Mucosa of rectum (tissue), 2 donors: ENCODE measurements around the gene CGNL1.

Experiments
- H3K27ac ChIP-seq, 2 donors: one replicate each; pipeline ENCODE4 v1.7.0; 2013; ENCODE audit warnings: inconsistent platforms in 2 of 2, low read depth in 2 of 2, low read length in 2 of 2
- H3K27me3 ChIP-seq, 2 donors: one replicate each; pipeline ENCODE4 v1.7.0; 2013; ENCODE audit warnings: low read length in 2 of 2; ENCODE audit not compliant: control insufficient read depth in 2 of 2, insufficient read depth in 2 of 2
- H3K36me3 ChIP-seq, 2 donors: one replicate each; pipeline ENCODE4 v1.7.0; 2013; ENCODE audit warnings: low read length in 2 of 2; ENCODE audit not compliant: control insufficient read depth in 2 of 2, insufficient read depth in 2 of 2
- H3K4me1 ChIP-seq, 2 donors: one replicate each; pipeline ENCODE4 v1.7.0; 2013; ENCODE audit warnings: low read length in 2 of 2, mild to moderate bottlenecking in 1 of 2; ENCODE audit not compliant: control insufficient read depth in 2 of 2, insufficient read depth in 2 of 2
- H3K4me3 ChIP-seq, 2 donors: one replicate each; pipeline ENCODE4 v1.7.0; 2013; ENCODE audit warnings: low read length in 2 of 2
- H3K9ac ChIP-seq, 2 donors: one replicate each; pipeline ENCODE4 v1.7.0; 2013; ENCODE audit warnings: low read length in 2 of 2, low read depth in 1 of 2, mild to moderate bottlenecking in 1 of 2
- H3K9me3 ChIP-seq, 2 donors: one replicate each; pipeline ENCODE4 v1.7.0; 2013; ENCODE audit warnings: low read length in 2 of 2; ENCODE audit not compliant: control insufficient read depth in 2 of 2
- donor health status: healthy.
- donor health status: Normal muscosa, but diverticular disease.

The CGNL1 gene

DNA sequence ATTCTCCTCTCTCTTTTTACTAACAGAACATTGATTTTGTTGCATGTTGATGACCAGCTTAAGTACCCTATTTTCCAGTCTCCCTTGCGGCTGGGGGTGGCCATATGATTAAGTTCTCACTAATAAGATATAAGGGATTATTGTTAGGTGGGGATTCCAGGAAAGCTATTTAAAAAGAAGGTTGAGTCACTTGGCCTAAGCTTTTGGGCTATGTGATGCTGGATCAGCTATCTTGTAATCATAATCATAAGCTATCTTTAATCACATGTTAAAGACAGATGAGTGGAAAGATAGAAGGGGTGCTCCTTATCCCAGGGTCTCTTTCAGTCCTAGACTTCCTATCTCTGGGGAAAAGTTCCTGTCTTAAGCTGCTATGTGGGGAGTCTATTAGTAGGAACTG is 59.9 kb downstream of the CGNL1 start:
- no peaks in the 10 kb centered on the region for H3K9me3 ChIP-seq
- no peak overlapping the region for H3K27ac ChIP-seq
- H3K4me1 ChIP-seq, result no peaks in the 10 kb centered on the region
- no peak overlapping the region for H3K9ac ChIP-seq
- no peak overlapping the region for H3K4me3 ChIP-seq
- H3K36me3 ChIP-seq, result no peaks in the 10 kb centered on the region
- H3K27me3 ChIP-seq, result no peaks in the 10 kb centered on the region

DNA sequence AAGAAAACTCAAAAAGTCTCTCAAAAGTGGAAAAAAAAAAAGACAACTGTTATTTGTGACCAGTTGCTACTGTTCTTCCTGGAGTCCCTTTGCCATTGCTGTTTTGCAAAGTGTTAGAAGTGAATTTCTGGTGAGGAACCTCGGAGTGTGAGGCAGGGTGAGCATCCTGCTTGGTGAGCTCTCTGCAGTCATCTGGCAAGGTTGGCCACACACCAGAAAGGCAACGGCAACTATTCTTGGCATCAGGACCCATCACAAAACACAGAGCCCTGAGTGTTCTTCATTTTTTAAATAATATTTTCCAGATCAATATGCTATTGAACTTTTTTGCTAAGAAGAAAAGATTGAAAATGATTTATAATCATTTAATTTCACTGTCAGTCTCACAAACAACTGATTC is 60.7 kb downstream of the CGNL1 start:
- Histone ChIP-seq H3K27me3 (no peaks in the 10 kb centered on the region), H3K9ac (no peak overlapping the region), H3K4me3 (no peak overlapping the region), H3K4me1 (no peaks in the 10 kb centered on the region), H3K27ac (no peak overlapping the region), H3K36me3 (no peaks in the 10 kb centered on the region), H3K9me3 (no peaks in the 10 kb centered on the region)

DNA sequence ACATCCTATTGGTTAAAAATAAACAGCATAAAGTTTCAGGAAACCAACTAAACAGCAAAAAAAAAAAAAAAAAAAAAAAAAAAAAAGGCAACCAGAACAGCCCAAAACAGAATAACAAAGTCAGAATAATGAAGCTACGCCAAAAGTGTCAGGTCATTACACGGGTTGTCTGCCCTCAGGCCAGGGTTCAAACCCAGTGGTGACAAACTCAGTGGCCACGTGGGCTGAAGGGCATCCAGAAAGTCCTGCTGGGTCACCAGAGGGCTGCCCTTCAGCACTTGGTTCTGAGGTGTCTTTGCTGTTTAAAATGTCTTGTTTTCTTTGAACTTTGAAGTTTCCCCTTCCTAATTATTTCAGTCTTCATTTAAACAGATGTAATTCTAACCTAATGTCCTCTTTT is 61.3 kb downstream of the CGNL1 start:
- Histone ChIP-seq H3K4me3 (no peak overlapping the region), H3K27ac (no peak overlapping the region), H3K4me1 (no peaks in the 10 kb centered on the region), H3K9ac (no peak overlapping the region), H3K36me3 (no peaks in the 10 kb centered on the region), H3K27me3 (no peaks in the 10 kb centered on the region), H3K9me3 (no peaks in the 10 kb centered on the region)

DNA sequence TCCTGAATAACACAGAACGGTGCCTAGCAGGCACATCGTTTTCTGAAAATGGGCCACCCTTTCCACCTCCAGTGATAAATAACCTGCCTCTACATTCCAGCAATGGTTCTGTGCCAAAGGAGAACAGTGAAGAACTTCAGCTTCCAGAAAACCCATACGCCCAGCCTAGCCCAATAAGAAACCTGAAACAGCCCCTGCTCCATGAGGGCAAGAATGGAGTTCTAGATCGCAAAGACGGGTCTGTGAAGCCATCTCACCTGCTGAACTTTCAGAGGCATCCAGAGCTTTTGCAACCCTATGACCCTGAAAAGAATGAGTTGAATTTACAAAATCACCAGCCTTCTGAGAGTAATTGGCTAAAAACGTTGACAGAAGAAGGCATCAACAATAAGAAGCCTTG is 61.9 kb downstream of the CGNL1 start:
- no peaks in the 10 kb centered on the region for H3K4me1 ChIP-seq
- no peak overlapping the region for H3K27ac ChIP-seq
- H3K4me3 ChIP-seq, result no peak overlapping the region
- H3K9me3 ChIP-seq, result no peaks in the 10 kb centered on the region
- H3K27me3 ChIP-seq, result no peaks in the 10 kb centered on the region
- no peaks in the 10 kb centered on the region for H3K36me3 ChIP-seq
- no peak overlapping the region for H3K9ac ChIP-seq

DNA sequence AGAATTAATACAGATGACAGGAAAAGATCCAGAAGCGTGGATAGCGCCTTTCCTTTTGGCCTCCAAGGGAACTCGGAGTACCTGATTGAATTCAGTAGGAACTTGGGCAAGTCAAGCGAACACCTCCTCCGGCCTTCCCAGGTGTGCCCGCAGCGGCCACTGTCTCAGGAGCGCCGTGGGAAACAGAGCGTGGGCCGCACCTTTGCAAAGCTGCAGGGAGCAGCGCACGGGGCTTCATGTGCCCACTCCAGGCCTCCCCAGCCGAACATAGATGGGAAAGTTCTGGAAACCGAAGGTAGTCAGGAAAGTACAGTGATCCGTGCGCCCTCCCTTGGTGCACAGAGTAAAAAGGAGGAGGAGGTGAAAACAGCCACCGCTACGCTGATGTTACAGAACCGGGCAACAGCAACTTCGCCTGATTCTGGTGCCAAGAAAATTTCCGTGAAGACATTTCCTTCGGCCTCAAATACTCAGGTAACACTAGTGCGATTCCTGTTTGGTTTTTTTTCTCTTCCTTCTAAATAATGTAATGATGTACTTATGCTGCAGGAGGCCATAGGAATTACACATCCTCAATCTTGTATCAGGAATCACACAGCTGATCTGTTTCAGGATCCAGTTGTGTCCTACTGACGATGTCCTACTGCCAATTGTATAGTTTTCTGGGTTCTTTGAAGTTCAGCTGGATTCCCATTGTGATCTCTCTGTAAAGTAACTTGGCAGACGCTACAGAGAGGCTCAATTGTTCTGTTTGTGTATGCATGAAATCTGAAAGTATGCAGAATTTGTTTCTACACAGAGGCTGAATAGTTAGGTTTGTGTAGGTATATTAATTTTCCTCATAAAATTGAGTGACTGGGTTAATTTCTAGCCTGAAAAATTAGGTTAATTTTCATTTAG is 63.1 kb downstream of the CGNL1 start:
- Histone ChIP-seq H3K9ac (no peak overlapping the region), H3K27me3 (no peaks in the 10 kb centered on the region), H3K9me3 (no peaks in the 10 kb centered on the region), H3K4me3 (no peak overlapping the region), H3K36me3 (no peaks in the 10 kb centered on the region), H3K27ac (no peak overlapping the region), H3K4me1 (no peaks in the 10 kb centered on the region)

DNA sequence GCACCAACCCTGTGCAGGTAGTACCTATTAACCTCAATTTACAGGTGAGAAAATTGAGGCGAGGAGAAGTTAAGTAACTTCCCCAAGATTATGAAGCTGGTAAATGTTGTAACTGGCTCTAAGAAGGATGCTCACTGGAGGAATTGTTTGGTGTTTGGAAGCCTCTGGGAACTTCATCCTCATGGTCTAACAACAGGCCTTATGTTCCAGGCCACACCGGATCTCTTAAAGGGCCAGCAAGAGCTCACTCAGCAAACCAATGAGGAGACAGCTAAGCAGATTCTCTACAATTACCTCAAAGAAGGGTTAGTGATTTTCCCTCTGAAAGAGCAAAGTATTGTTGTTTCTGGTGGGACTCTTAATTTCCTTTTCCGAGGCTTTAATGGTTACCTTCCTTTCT is 63.9 kb downstream of the CGNL1 start:
- Histone ChIP-seq H3K36me3 (no peaks in the 10 kb centered on the region), H3K4me3 (no peak overlapping the region), H3K4me1 (no peaks in the 10 kb centered on the region), H3K9ac (no peak overlapping the region), H3K27me3 (no peaks in the 10 kb centered on the region), H3K27ac (no peak overlapping the region), H3K9me3 (no peaks in the 10 kb centered on the region)

DNA sequence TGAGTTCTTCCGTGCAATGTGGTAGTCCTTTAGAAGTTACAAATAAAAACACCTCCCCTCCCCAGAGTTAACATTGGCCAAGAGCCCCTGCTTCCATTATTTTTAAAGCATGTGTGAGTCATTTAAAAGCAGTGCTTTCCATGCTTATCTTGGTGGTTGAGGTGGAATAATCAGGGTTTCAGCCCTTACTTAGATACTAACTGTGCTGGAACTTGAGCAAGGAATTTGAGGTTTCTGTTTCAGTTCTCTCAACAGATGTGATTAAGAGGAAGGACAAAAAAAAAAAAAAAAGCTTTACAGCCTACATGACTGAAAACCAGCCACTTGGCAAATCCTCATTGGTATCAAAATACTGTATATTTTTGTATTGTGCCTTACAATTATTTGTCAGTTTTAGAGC is 64.5 kb downstream of the CGNL1 start:
- no peaks in the 10 kb centered on the region for H3K27me3 ChIP-seq
- no peaks in the 10 kb centered on the region for H3K9me3 ChIP-seq
- H3K4me1 ChIP-seq, result no peaks in the 10 kb centered on the region
- H3K27ac ChIP-seq, result no peak overlapping the region
- no peak overlapping the region for H3K4me3 ChIP-seq
- H3K36me3 ChIP-seq, result no peaks in the 10 kb centered on the region
- no peak overlapping the region for H3K9ac ChIP-seq

DNA sequence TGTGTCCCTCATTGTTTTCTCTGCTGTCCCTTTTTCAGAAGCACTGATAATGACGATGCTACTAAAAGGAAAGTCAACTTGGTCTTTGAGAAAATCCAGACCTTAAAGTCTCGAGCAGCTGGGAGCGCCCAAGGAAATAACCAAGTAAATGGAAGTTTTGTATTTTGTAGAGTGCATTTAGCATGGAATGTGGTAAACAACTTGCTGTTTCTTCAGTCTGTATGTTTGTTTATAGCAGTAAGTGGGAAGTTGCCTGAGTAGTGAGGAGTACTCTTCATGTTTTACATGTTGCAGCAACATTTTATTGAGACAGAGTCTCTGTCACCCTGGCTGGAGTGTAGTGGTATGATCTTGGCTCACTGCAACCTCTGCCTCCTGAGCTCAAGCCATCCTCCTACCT is 66.0 kb downstream of the CGNL1 start:
- no peaks in the 10 kb centered on the region for H3K4me1 ChIP-seq
- H3K27me3 ChIP-seq, result no peaks in the 10 kb centered on the region
- no peaks in the 10 kb centered on the region for H3K36me3 ChIP-seq
- no peaks in the 10 kb centered on the region for H3K9me3 ChIP-seq
- no peak overlapping the region for H3K9ac ChIP-seq
- H3K4me3 ChIP-seq, result no peak overlapping the region
- no peak overlapping the region for H3K27ac ChIP-seq

DNA sequence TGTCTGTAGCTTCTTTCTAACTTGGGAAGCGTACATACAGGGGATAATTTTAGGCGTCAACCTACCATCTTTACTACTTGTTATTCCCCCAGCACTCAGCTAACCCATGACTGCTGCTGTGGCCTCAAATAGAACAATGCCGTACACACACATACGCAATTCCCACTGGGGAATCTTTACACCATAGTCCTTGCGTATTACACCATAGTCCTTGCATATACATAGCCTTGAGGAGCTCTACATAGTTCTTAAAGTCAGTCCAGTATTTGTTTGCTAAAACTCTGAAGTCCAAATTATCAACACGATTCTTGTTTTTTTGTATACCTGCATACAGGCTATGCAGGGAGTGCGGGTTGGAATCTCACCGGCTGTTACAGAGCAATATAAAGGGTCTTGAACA is 67.2 kb downstream of the CGNL1 start:
- H3K9me3 ChIP-seq, result no peaks in the 10 kb centered on the region
- H3K4me3 ChIP-seq, result no peak overlapping the region
- H3K4me1 ChIP-seq, result no peaks in the 10 kb centered on the region

DNA sequence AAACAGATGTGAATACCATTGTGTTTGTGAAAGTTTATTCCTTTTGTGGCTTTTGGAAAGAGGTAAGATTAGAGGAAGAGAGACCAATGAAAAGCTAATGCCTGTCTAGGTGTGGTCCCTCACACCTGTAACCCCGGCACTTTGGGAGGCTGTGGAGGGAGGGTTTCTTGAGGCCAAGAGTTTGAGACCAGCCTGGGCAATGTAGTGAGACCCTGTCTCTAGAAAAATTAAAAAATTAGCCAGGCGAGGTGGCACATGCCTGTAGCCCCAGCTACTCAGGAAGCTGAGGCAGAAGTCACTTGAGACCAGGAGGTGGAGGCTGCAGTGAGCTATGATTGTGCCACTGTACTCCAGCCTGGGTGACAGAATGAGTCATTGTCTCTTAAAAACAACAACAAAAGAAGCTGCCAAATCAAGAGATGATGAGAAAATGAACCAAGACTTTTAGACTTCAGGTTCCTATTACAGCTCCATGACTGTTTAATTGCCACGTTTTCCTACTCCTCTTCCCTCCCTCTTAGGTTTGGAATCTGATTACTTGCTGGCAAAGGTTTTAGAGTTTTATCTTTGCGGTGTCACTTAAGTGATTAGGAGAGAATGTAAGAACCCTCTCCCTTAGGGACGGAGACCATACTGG is 68.7 kb downstream of the CGNL1 start:
- no peak overlapping the region for H3K9ac ChIP-seq
- no peak overlapping the region for H3K4me3 ChIP-seq
- H3K36me3 ChIP-seq, result no peaks in the 10 kb centered on the region
- no peaks in the 10 kb centered on the region for H3K27me3 ChIP-seq
- no peak overlapping the region for H3K27ac ChIP-seq
- no peaks in the 10 kb centered on the region for H3K9me3 ChIP-seq
- no peaks in the 10 kb centered on the region for H3K4me1 ChIP-seq

More for the DNA sequence above, 67.2 kb downstream of the CGNL1 start:
- no peaks in the 10 kb centered on the region for H3K36me3 ChIP-seq
- no peaks in the 10 kb centered on the region for H3K27me3 ChIP-seq
- H3K9ac ChIP-seq, result no peak overlapping the region
- H3K27ac ChIP-seq, result no peak overlapping the region
